Thymus (tissue), 11 donors: Measurements from ENCODE around the gene METTL22. TPM values are rescaled to one million over a fixed set of nuclear protein-coding genes. Genes with fewer than 3 reads are reported as not detected.

Experiments used
- DNase-seq, 9 donors: peaks; one replicate each; pipeline ENCODE4 v3.0.0-alpha.2; 2013; ENCODE audit warnings: low spot score in 9 of 9, low read depth in 6 of 9, missing footprints in 1 of 9
- H3K27ac ChIP-seq, 2 donors: one replicate each; pipeline ENCODE4 v1.5.1; 2013; ENCODE audit warnings: control low read depth in 1 of 2, low read depth in 1 of 2, low read length in 1 of 2, mild to moderate bottlenecking in 1 of 2, moderate library complexity in 1 of 2
- H3K27me3 ChIP-seq, 2 donors: one replicate each; pipeline ENCODE4 v1.5.1; 2013; ENCODE audit warnings: low read length in 1 of 2; ENCODE audit not compliant: control insufficient read depth in 2 of 2, insufficient read depth in 1 of 2
- H3K36me3 ChIP-seq, 2 donors: one replicate each; pipeline ENCODE4 v1.5.1; 2013; ENCODE audit warnings: low read length in 1 of 2, mild to moderate bottlenecking in 1 of 2, moderate library complexity in 1 of 2; ENCODE audit not compliant: control insufficient read depth in 2 of 2, insufficient read depth in 2 of 2
- H3K4me1 ChIP-seq, 2 donors: one replicate each; pipeline ENCODE4 v1.5.1; 2013; ENCODE audit warnings: low read length in 2 of 2; ENCODE audit not compliant: control insufficient read depth in 2 of 2, insufficient read depth in 2 of 2
- H3K4me3 ChIP-seq, 2 donors: one replicate each; pipeline ENCODE4 v1.5.1; 2013; ENCODE audit warnings: low read length in 2 of 2, control low read depth in 1 of 2, mild to moderate bottlenecking in 1 of 2
- H3K9me3 ChIP-seq, 2 donors: one replicate each; pipeline ENCODE4 v1.5.1; 2013; ENCODE audit warnings: low read length in 1 of 2, mild to moderate bottlenecking in 1 of 2; ENCODE audit not compliant: control insufficient read depth in 2 of 2, insufficient read depth in 1 of 2
- WGBS: extraction: QIAGEN DNeasy Blood & Tissue Kit; methylation state at CpG from one replicate; pipeline ENCODE4 v1.1.7; 2013; 5-methylcytosine and 5-hydroxymethylcytosine counted together
- polyA plus RNA-seq: library from polyadenylated mRNA; stranded (reverse); fragments of 200-250 nt; gene quantifications from one replicate; pipeline ENCODE4 v1.2.3, GENCODE V29; 2013
- total RNA-seq: library from RNA; stranded (reverse); fragments of 120-200 nt; gene quantifications from one replicate; pipeline ENCODE4 v1.2.4, GENCODE V29; 2013
- donor health status: healthy.

METTL22 gene
- total and polyA plus RNA-seq, 2 donors: 11.1 to 27.5 TPM

GRCh38 chr16:8589900-8590688 lies 31.4 kb upstream of the METTL22 start, which contains the start of gene TMEM114:
Gene TMEM114 (minus strand): TSS chr16:8590511. CDS start chr16:8589838, 673 bp downstream.
- no peak for DNase-seq
- H3K27me3 ChIP-seq: peaks cover 27 to 44% of the 10 kb centered on the region in 2 donors
- H3K9me3 ChIP-seq: peaks cover 2 to 3% of the 10 kb centered on the region in 2 donors
- no peaks in the 10 kb centered on the region for H3K4me1 ChIP-seq
- H3K36me3 ChIP-seq: no peaks in the 10 kb centered on the region
- WGBS: 7% methylated on average over 41 of the region's 41 CpGs
- no peak within 1 kb of the TSS for H3K27ac ChIP-seq
- H3K4me3 ChIP-seq: no peak within 1 kb of the TSS

DNA sequence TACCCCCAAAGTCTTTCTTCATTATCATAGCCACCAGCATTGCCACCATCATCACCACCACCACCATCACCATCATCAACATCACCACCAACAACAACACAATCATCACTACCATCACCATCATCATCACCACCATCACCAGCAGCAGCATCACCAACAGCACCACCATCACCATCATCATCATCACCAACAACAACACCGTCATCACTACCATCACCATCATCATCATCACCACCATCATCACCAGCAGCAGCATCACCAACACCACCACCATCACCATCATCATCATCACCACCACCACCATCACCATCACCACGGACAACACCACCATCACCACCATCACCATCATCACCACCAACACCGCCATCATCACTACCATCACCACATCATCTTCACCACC lies 30.7 kb upstream of the METTL22 start:
- WGBS: 95% methylated on average over 3 of the region's 3 CpGs
- Histone ChIP-seq H3K4me3 (no peak overlapping the region), H3K4me1 (no peaks in the 10 kb centered on the region), H3K27me3 (peaks cover 27 to 43% of the 10 kb centered on the region in 2 donors), H3K9me3 (peaks cover 2 to 3% of the 10 kb centered on the region in 2 donors), H3K27ac (no peak overlapping the region), H3K36me3 (no peaks in the 10 kb centered on the region)
- DNase-seq: no peak

DNA sequence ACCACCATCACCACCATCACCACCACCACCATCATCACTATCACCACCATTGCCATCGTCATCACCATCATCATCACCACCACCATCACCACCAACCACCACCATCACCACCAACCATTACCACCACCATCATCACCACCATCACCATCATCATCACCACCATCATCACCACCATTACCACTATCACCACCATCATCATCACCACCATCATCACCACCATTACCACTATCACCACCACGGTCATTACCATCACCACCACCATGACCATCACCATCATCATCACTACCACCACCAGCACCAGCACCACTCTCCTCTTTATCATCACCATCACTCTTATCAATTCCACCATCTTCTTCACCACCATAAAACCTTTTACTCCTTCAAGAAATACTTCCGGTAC lies 30.0 kb upstream of the METTL22 start:
- H3K36me3 ChIP-seq: no peaks in the 10 kb centered on the region
- H3K27ac ChIP-seq: no peak overlapping the region
- WGBS: 99% methylated on average over 3 of the region's 3 CpGs
- H3K4me1 ChIP-seq: no peaks in the 10 kb centered on the region
- peaks cover 27 to 42% of the 10 kb centered on the region in 2 donors for H3K27me3 ChIP-seq
- no peak for DNase-seq
- H3K9me3 ChIP-seq: peaks cover 2 to 4% of the 10 kb centered on the region in 2 donors
- H3K4me3 ChIP-seq: no peak overlapping the region

DNA sequence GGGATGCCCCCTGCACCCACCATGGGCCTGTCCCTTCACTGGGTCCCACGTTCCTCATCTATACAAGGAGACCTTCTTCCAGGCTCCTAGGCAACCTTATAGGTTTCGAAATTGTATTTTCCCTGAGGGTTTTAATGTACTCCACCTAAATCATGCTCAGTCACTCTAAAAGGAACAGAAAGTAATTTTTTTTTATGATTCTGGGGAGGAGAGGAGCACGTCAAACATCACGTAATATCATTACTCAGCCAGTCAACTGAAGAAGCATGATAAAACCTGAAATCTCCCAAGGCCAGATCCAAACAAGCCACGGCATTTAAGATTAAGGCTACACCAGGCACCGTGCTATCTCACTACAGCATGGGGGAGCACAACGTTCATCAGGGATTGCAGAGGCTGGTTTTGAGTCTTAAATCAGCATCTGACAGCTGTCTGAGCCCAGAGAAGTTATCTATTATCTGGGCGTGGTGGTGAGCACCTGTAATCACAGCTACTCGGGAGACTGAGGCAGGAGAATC lies 27.3 kb upstream of the METTL22 start:
- no peak for DNase-seq
- no peak overlapping the region for H3K4me3 ChIP-seq
- peaks cover under 1 to 8% of the 10 kb centered on the region in 2 donors for H3K9me3 ChIP-seq
- no peaks in the 10 kb centered on the region for H3K4me1 ChIP-seq
- H3K27me3 ChIP-seq: peaks cover 12 to 21% of the 10 kb centered on the region in 2 donors
- no peaks in the 10 kb centered on the region for H3K36me3 ChIP-seq
- H3K27ac ChIP-seq: no peak overlapping the region
- 82% methylated on average over 9 of the region's 9 CpGs for WGBS

GRCh38 chr16:8595783-8596182 lies 25.7 kb upstream of the METTL22 start:
- 94% methylated on average over 5 of the region's 5 CpGs for WGBS
- Histone ChIP-seq H3K4me1 (no peaks in the 10 kb centered on the region), H3K9me3 (peaks cover 0 to 5% of the 10 kb centered on the region in 2 donors), H3K27ac (no peak overlapping the region), H3K27me3 (peaks cover 0 to 5% of the 10 kb centered on the region in 2 donors), H3K36me3 (no peaks in the 10 kb centered on the region), H3K4me3 (no peak overlapping the region)
- no peak for DNase-seq

- 94% methylated on average over 1 of the region's 1 CpG for WGBS
- Histone ChIP-seq H3K4me3 (no peak overlapping the region), H3K27ac (no peak overlapping the region), H3K4me1 (no peaks in the 10 kb centered on the region), H3K9me3 (peaks cover 0 to 5% of the 10 kb centered on the region in 2 donors), H3K27me3 (peaks cover 0 to under 1% of the 10 kb centered on the region in 2 donors), H3K36me3 (no peaks in the 10 kb centered on the region)
- DNase-seq: no peak
Observed at GRCh38 chr16:8596581-8596980, 24.9 kb upstream of the METTL22 start.

- no peaks in the 10 kb centered on the region for H3K36me3 ChIP-seq
- no peaks in the 10 kb centered on the region for H3K27me3 ChIP-seq
- H3K4me1 ChIP-seq: no peaks in the 10 kb centered on the region
- H3K27ac ChIP-seq: no peak overlapping the region
- H3K9me3 ChIP-seq: peaks cover 0 to 5% of the 10 kb centered on the region in 2 donors
- DNase-seq: no peak
- no peak overlapping the region for H3K4me3 ChIP-seq
- 90% methylated on average over 11 of the region's 11 CpGs for WGBS
Observed at GRCh38 chr16:8600144-8600775, 21.2 kb upstream of the METTL22 start.

DNA sequence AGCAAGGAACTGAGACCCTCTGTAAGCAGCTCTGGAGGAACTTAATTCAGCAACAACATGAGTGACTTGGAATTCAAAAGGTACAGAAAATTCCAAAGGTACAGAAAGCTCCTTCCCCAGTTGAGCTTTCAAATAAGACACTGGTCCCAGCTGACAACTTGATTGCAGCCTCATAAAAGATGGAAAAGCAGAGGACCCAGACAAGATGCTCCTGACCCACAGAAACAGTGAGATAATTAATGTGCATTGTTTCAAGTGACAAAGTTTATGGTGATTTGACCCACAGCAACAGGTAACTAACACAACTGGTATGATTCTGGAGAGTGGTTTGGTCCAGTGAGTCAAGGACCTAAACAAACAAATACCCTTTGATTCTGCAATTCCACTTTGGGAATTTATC lies 15.9 kb upstream of the METTL22 start:
- Histone ChIP-seq H3K27ac (no peak overlapping the region), H3K36me3 (no peaks in the 10 kb centered on the region), H3K4me1 (no peaks in the 10 kb centered on the region), H3K4me3 (no peak overlapping the region), H3K9me3 (peaks cover 0 to 1% of the 10 kb centered on the region in 2 donors), H3K27me3 (no peaks in the 10 kb centered on the region)
- DNase-seq: no peak

GRCh38 chr16:8607214-8607613 lies 14.3 kb upstream of the METTL22 start:
- H3K36me3 ChIP-seq: no peaks in the 10 kb centered on the region
- no peak overlapping the region for H3K27ac ChIP-seq
- WGBS: 87% methylated on average over 9 of the region's 9 CpGs
- no peaks in the 10 kb centered on the region for H3K4me1 ChIP-seq
- peaks cover 0 to 1% of the 10 kb centered on the region in 2 donors for H3K9me3 ChIP-seq
- H3K4me3 ChIP-seq: no peak overlapping the region
- H3K27me3 ChIP-seq: no peaks in the 10 kb centered on the region
- no peak for DNase-seq
